SK-N-SH (cell line): ENCODE data around the gene TOM1L2. TPM values are rescaled to one million over a fixed set of nuclear protein-coding genes. Genes with fewer than 3 reads are reported as not detected.

Experiments
- CTCF ChIA-PET: fragments of 300-600, 350-600 bp; formaldehyde crosslinking; extraction: SDS; loops from one replicate; lab custom pipeline; 2021; lab: Yijun Ruan, JAX
- POLR2A ChIA-PET: fragments of 350-600 bp; sonication (Branson Sonifier 250); formaldehyde crosslinking; extraction: SDS; loops from one replicate; lab custom pipeline; 2020; ENCODE audit warnings: antibody characterized with exemption, inconsistent platforms; lab: Yijun Ruan, JAX
- DNase-seq: peaks from one replicate; pipeline ENCODE4 v3.0.0; 2012
- H2AFZ ChIP-seq: fragments of 200-600 bp; sonication (generic); 2 replicates; pipeline ENCODE4 v1.8.1; 2016; ENCODE audit warnings: antibody characterized with exemption, mild to moderate bottlenecking, low read depth
- H3F3A ChIP-seq: fragments of 200-600 bp; sonication (generic); replicated peaks from 2 replicates; pipeline ENCODE3; 2016; ENCODE audit warnings: antibody characterized with exemption, mild to moderate bottlenecking; ENCODE audit not compliant: insufficient read depth
- H3K27ac ChIP-seq, 2 experiments: fragments of 200-500 bp in 1 of 2; fragments of 200-600 bp in 1 of 2; sonication (Bioruptor generic) in 1 of 2; sonication (generic), shearing (Covaris generic) in 1 of 2; 2 replicates each; pipeline versions ENCODE4 v1.5.1 to v1.6.1; 2014 to 2016; ENCODE audit warnings: low read depth in 2 of 2, inconsistent platforms in 1 of 2, low read length in 1 of 2, mild to moderate bottlenecking in 1 of 2, mixed read lengths in 1 of 2
- H3K27me3 ChIP-seq: fragments of 200-600 bp; sonication (generic), shearing (Covaris generic); 2 replicates; pipeline ENCODE4 v1.6.1; 2016; ENCODE audit warnings: mixed run types; ENCODE audit not compliant: insufficient read depth
- H3K36me3 ChIP-seq, 2 experiments: fragments of 200-500 bp in 1 of 2; fragments of 200-600 bp in 1 of 2; sonication (Bioruptor generic) in 1 of 2; sonication (generic) in 1 of 2; replicated peaks in 1 of 2; 2 replicates each; pipeline versions ENCODE3 to v1.5.1; 2014 to 2016; ENCODE audit warnings: low read length in 1 of 2, mild to moderate bottlenecking in 1 of 2; ENCODE audit not compliant: insufficient read depth in 2 of 2, control insufficient read depth in 1 of 2
- H3K4me1 ChIP-seq, 2 experiments: fragments of 200-500 bp in 1 of 2; fragments of 200-600 bp in 1 of 2; sonication (Bioruptor generic) in 1 of 2; sonication (generic), shearing (Covaris generic) in 1 of 2; 2 replicates each; pipeline versions ENCODE4 v1.5.1 to v1.6.1; 2014 to 2016; ENCODE audit warnings: low read depth in 1 of 2, low read length in 1 of 2, mixed run types in 1 of 2; ENCODE audit not compliant: insufficient read depth in 2 of 2, control insufficient read depth in 1 of 2
- H3K4me2 ChIP-seq: fragments of 200-600 bp; sonication (generic), shearing (Covaris generic); 2 replicates; pipeline ENCODE4 v1.6.1; 2017; ENCODE audit warnings: mixed run types
- H3K4me3 ChIP-seq, 2 experiments: fragments of 200-500 bp in 1 of 2; fragments of 200-600 bp in 1 of 2; sonication (Bioruptor generic) in 1 of 2; sonication (generic), shearing (Covaris generic) in 1 of 2; 2 replicates each; pipeline versions ENCODE4 v1.5.1 to v1.8.1; 2014 to 2016; ENCODE audit warnings: low read depth in 2 of 2, inconsistent platforms in 1 of 2, low read length in 1 of 2, mild to moderate bottlenecking in 1 of 2, mixed read lengths in 1 of 2, moderate library complexity in 1 of 2
- H3K79me2 ChIP-seq: fragments of 200-600 bp; sonication (generic); 2 replicates; pipeline ENCODE4 v1.8.1; 2017; ENCODE audit warnings: mild to moderate bottlenecking; ENCODE audit not compliant: insufficient read depth
- H3K9ac ChIP-seq: fragments of 200-600 bp; sonication (generic); 2 replicates; pipeline ENCODE4 v1.6.1; 2017; ENCODE audit warnings: mixed run types
- H3K9me2 ChIP-seq: fragments of 200-600 bp; sonication (generic); 2 replicates; pipeline ENCODE4 v1.6.1; 2017; ENCODE audit warnings: mixed run types
- H3K9me3 ChIP-seq: fragments of 200-600 bp; sonication (generic); 2 replicates; pipeline ENCODE4 v1.6.1; 2017; ENCODE audit warnings: mixed run types, mild to moderate bottlenecking, moderate library complexity
- H4K20me1 ChIP-seq: fragments of 200-600 bp; sonication (generic); 2 replicates; pipeline ENCODE4 v1.6.1; 2017; ENCODE audit warnings: mild to moderate bottlenecking, mixed run types; ENCODE audit not compliant: insufficient read depth
- CTCF ChIP-seq: fragments of 200-600 bp; sonication (generic); IDR thresholded peaks from 2 replicates; pipeline ENCODE4 v1.6.1; 2017; ENCODE audit warnings: antibody characterized with exemption, mild to moderate bottlenecking, moderate library complexity
- FOSL2 ChIP-seq: IDR thresholded peaks from 2 replicates; pipeline ENCODE4 v1.4.0; 2012; ENCODE audit warnings: low read depth, mild to moderate bottlenecking, moderate library complexity, borderline replicate concordance
- IRF3 ChIP-seq: fragments of 150-350 bp; IDR thresholded peaks from 2 replicates; pipeline ENCODE4 v1.6.1; 2016; ENCODE audit warnings: mild to moderate bottlenecking, low read depth, low read length
- MAX ChIP-seq: IDR thresholded peaks from 2 replicates; pipeline ENCODE4 v1.4.0; 2012; ENCODE audit warnings: low read depth
- NFIC ChIP-seq: IDR thresholded peaks from 2 replicates; pipeline ENCODE4 v1.4.0; 2012; ENCODE audit warnings: borderline replicate concordance
- RAD21 ChIP-seq: IDR thresholded peaks from 2 replicates; pipeline ENCODE4 v1.6.1; 2012; ENCODE audit warnings: mild to moderate bottlenecking, low read length
- REST ChIP-seq: IDR thresholded peaks from 2 replicates; pipeline ENCODE4 v1.6.1; 2012; ENCODE audit warnings: mild to moderate bottlenecking, low read depth, low read length, moderate library complexity
- TAF1 ChIP-seq: IDR thresholded peaks from 2 replicates; pipeline ENCODE4 v1.6.1; 2012; ENCODE audit warnings: low read depth, mild to moderate bottlenecking, low read length, moderate library complexity, borderline replicate concordance
- USF1 ChIP-seq: IDR thresholded peaks from 2 replicates; pipeline ENCODE4 v1.4.0; 2012; ENCODE audit warnings: low read depth, borderline replicate concordance
- USF2 ChIP-seq: fragments of 150-350 bp; IDR thresholded peaks from 2 replicates; pipeline ENCODE4 v1.6.1; 2017; ENCODE audit warnings: antibody characterized with exemption, low read length, low read depth, borderline replicate concordance
- YY1 ChIP-seq: IDR thresholded peaks from 2 replicates; pipeline ENCODE4 v1.4.0; 2012; ENCODE audit warnings: low read depth, mild to moderate bottlenecking
- ZBTB33 ChIP-seq: IDR thresholded peaks from 2 replicates; pipeline ENCODE4 v1.4.0; 2012; ENCODE audit warnings: low read depth, borderline replicate concordance
- WGBS: methylation state at CpG from one replicate; pipeline ENCODE4 v1.1.6; 2017; ENCODE audit warnings: low lambda C conversion rate; 5-methylcytosine and 5-hydroxymethylcytosine counted together
- polyA plus RNA-seq, 3 experiments: library from polyadenylated mRNA; depleted of rRNA; stranded (reverse); fragments of >200 nt; gene quantifications; 2 replicates each; pipeline ENCODE4 v1.2.3, GENCODE V29; 2012

Gene TOM1L2
- polyA plus RNA-seq, 1 of the 3 experiments (the other 2 are of a cell fraction): 85.4 TPM

- no peak for TF ChIP-seq USF1
These were observed 15.7 kb upstream of the TOM1L2 start (continued) for GRCh38 chr17:17987901-17988300.

- POLR2A ChIA-PET: no interaction called here
- WGBS: 83% methylated on average over 4 of the region's 7 CpGs
- no peak for DNase-seq
- H3F3A ChIP-seq: peaks cover 13% of the 10 kb centered on the region
- H3K4me3 ChIP-seq: no peak overlapping the region
- H3K9ac ChIP-seq: no peak overlapping the region
- H3K4me1 ChIP-seq: peaks cover 0 to 4% of the 10 kb centered on the region in 2 experiments; a peak in 2 of 4 replicates
- no peaks in the 10 kb centered on the region for H4K20me1 ChIP-seq
- H3K79me2 ChIP-seq: no peaks in the 10 kb centered on the region
- TF ChIP-seq YY1 (no peak), TAF1 (no peak), FOSL2 (no peak), MAX (no peak), ZBTB33 (no peak), IRF3 (no peak), CTCF (no peak), NFIC (no peak), RAD21 (no peak), USF2 (no peak), REST (no peak)
- H3K4me2 ChIP-seq: no peak overlapping the region
- H3K36me3 ChIP-seq: no peaks in the 10 kb centered on the region
- H3K9me3 ChIP-seq: no peaks in the 10 kb centered on the region
- H3K9me2 ChIP-seq: no peaks in the 10 kb centered on the region
- no peaks in the 10 kb centered on the region for H3K27me3 ChIP-seq
- no peak overlapping the region for H3K27ac ChIP-seq
- CTCF ChIA-PET: interaction anchor here (0.6 to 2.8 kb wide), 2 partner anchors 46 to 132 kb away, joined by 3 to 13 read pairs; no protein-coding TSS in a partner anchor
- H2AFZ ChIP-seq: no peak overlapping the region
These were observed 15.1 kb upstream of the TOM1L2 start for GRCh38 chr17:17987187-17987896.
